Measurements from ENCODE around the gene TRIM34. TPM values are rescaled to one million over a fixed set of nuclear protein-coding genes. Genes with fewer than 3 reads are reported as not detected.
"Not testable (repeated sequence)": the region's sequence is repeated elsewhere in the genome, so short reads cannot be mapped to it uniquely, and the experiment has no call there.

TRIM34 gene
- total and polyA plus RNA-seq, 12 donors, result 5.0 to 22.1 (median 11.0) TPM

DNA sequence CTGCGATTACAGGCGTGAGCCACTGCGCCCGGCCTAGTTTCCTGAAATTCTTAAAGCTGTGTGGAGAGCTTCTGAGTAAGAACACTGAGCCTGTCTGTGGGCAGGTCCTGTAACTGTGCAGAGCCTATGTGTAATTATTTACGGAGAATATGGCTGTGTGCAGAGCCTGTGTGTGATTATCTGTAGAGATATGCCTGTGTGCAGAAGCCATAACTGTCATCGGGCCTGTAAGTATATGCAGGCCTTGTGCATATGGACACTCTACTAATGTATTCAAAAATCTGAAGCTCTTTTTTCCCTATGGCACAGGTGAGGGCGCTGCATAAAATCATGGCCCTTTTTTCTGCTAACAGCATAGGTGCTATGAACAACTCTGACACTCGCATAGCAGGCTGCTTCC is 44.2 kb upstream of the TRIM34 start, which contains the start of gene OR52B6:
TSS of gene OR52B6 (plus strand) at position 301 of the 400 bp plus-strand sequence. CDS start at position 301, 0 bp downstream.
- H3K36me3 ChIP-seq (replicated peaks in 1 of 2), result no peaks in the 10 kb centered on the region
- H3K27me3 ChIP-seq, result no peaks in the 10 kb centered on the region
- intact Hi-C loops (cut with DNase I), result no loop called here
- no peak within 1 kb of the TSS for H3K27ac ChIP-seq
- TF ChIP-seq, protein P1, sequence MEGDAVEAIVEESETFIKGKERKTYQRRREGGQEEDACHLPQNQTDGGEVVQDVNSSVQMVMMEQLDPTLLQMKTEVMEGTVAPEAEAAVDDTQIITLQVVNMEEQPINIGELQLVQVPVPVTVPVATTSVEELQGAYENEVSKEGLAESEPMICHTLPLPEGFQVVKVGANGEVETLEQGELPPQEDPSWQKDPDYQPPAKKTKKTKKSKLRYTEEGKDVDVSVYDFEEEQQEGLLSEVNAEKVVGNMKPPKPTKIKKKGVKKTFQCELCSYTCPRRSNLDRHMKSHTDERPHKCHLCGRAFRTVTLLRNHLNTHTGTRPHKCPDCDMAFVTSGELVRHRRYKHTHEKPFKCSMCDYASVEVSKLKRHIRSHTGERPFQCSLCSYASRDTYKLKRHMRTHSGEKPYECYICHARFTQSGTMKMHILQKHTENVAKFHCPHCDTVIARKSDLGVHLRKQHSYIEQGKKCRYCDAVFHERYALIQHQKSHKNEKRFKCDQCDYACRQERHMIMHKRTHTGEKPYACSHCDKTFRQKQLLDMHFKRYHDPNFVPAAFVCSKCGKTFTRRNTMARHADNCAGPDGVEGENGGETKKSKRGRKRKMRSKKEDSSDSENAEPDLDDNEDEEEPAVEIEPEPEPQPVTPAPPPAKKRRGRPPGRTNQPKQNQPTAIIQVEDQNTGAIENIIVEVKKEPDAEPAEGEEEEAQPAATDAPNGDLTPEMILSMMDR (IDR thresholded peaks at IDR 0.05), result no peak
- DNase-seq, result no peak
- WGBS, 4 donors, result 84 to 95% (median 91%) methylated on average over 8 of the region's 8 CpGs
- H3K9me3 ChIP-seq (replicated peaks in 1 of 3), result no peaks in the 10 kb centered on the region
- no peak within 1 kb of the TSS for H3K4me3 ChIP-seq
- H3K4me1 ChIP-seq (replicated peaks in 1 of 2), result no peaks in the 10 kb centered on the region

DNA sequence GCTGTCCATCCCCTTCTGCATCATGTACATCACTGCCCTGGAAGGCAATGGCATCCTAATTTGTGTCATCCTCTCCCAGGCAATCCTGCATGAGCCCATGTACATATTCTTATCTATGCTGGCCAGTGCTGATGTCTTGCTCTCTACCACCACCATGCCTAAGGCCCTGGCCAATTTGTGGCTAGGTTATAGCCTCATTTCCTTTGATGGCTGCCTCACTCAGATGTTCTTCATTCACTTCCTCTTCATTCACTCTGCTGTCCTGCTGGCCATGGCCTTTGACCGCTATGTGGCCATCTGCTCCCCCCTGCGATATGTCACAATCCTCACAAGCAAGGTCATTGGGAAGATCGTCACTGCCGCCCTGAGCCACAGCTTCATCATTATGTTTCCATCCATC is 43.8 kb upstream of the TRIM34 start:
- 66 to 76% (median 73%) methylated on average over 4 of the region's 4 CpGs for WGBS, 4 donors
- Histone ChIP-seq H3K4me3 (no peak overlapping the region), H3K36me3 (replicated peaks in 1 of 2) (no peaks in the 10 kb centered on the region), H3K9me3 (replicated peaks in 1 of 3) (no peaks in the 10 kb centered on the region), H3K27ac (no peak overlapping the region), H3K4me1 (replicated peaks in 1 of 2) (no peaks in the 10 kb centered on the region), H3K27me3 (no peaks in the 10 kb centered on the region)
- intact Hi-C loops (cut with DNase I), result no loop called here
- DNase-seq, result no peak
- TF ChIP-seq, protein P1 (IDR thresholded peaks at IDR 0.05), result no peak
- TF ChIP-seq POLR2A (IDR thresholded peaks at IDR 0.05), result no peak

DNA sequence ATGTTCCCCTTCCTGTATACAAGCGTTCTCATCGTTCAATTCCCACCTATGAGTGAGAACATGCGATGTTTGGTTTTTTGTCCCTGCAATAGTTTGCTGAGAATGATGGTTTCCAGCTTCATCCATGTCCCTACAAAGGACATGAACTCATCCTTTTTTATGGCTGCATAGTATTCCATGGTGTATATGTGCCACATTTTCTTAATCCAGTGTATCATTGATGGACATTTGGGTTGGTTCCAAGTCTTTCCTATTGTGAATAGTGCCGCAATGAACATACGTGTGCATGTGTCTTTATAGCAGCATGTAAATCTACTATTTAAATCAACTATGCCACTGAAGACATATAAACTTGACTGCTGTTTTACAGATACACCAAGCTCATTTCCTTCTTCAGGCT is 40.3 kb upstream of the TRIM34 start:
- H3K27ac ChIP-seq; H3K36me3 ChIP-seq (replicated peaks in 1 of 2); DNase-seq; H3K27me3 ChIP-seq; intact Hi-C loops (cut with DNase I); H3K4me1 ChIP-seq (replicated peaks in 1 of 2); H3K9me3 ChIP-seq (replicated peaks in 1 of 3); H3K4me3 ChIP-seq: not testable (repeated sequence)
- WGBS, 4 donors, result 66 to 88% (median 81%) methylated on average over 5 of the region's 5 CpGs

DNA sequence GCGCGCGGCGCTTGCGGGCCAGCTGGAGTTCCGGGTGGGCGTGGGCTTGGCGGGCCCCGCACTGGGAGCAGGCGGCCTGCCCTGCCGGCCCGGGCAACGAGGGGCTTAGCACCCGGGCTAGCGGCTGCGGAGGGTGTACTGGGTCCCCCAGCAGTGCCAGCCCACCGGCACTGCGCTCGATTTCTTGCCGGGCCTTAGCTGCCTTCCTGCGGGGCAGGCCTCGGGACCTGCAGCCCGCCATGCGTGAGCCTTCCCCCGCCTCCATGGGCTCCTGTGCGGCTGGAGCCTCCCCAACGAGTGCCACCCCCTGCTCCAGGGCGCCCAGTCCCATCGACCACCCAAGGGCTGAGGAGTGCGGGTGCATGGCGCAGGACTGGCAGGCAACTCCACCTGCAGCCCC is 34.9 kb upstream of the TRIM34 start:
- WGBS, 4 donors, result 94 to 100% (median 96%) methylated on average over 4 to 31 of the region's 31 CpGs
- not testable (repeated sequence) for H3K4me1 ChIP-seq (replicated peaks in 1 of 2); H3K27me3 ChIP-seq; DNase-seq; H3K9me3 ChIP-seq (replicated peaks in 1 of 3); H3K27ac ChIP-seq; H3K4me3 ChIP-seq; H3K36me3 ChIP-seq (replicated peaks in 1 of 2)
- intact Hi-C loops (cut with DNase I), result loop anchor here in 1 of 2 donors (10.0 kb wide), 1 partner anchor 215 kb away; the partner anchor contains the start of gene OR52N2

DNA sequence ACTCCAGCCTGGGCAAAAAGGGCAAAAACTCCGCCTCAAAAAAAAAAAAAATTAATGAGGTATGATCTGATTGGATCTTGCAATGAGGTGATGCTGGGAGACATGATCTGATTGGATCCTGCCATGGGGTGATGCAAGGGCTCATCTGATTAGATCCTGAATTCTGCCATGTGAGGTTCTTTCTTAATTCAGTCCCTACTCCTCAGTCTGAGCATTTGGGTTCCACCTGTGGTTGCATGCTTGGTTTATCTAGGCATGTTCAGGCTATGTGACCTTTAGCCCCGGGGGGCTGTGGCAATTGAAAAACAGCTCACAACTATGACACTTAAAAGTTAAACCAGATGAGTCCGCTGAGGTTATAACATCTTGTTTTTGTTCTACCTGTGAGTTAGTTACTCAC is 33.2 kb upstream of the TRIM34 start:
- Histone ChIP-seq H3K27ac (no peak overlapping the region), H3K4me3 (no peak overlapping the region), H3K36me3 (replicated peaks in 1 of 2) (no peaks in the 10 kb centered on the region), H3K27me3 (no peaks in the 10 kb centered on the region), H3K4me1 (replicated peaks in 1 of 2) (no peaks in the 10 kb centered on the region), H3K9me3 (replicated peaks in 1 of 3) (no peaks in the 10 kb centered on the region)
- intact Hi-C loops (cut with DNase I), result loop anchor here in 1 of 2 donors (10.0 kb wide), 1 partner anchor 213 kb away; the partner anchor contains the start of gene OR52N2
- no peak for DNase-seq
- WGBS, 4 donors, result 56 to 83% (median 63%) methylated on average over 3 of the region's 3 CpGs
- TF ChIP-seq, protein P1 (IDR thresholded peaks at IDR 0.05), result no peak

Data from adrenal gland (tissue), 12 donors.